ENCODE data around the gene ADAM30. TPM values are rescaled to one million over a fixed set of nuclear protein-coding genes. Genes with fewer than 3 reads are reported as not detected.
"Not testable (repeated sequence)": the region's sequence is repeated elsewhere in the genome, so short reads cannot be mapped to it uniquely, and the experiment has no call there.

Gene ADAM30
- total and polyA plus RNA-seq, 2 experiments from 2014 or later = not detected

DNA sequence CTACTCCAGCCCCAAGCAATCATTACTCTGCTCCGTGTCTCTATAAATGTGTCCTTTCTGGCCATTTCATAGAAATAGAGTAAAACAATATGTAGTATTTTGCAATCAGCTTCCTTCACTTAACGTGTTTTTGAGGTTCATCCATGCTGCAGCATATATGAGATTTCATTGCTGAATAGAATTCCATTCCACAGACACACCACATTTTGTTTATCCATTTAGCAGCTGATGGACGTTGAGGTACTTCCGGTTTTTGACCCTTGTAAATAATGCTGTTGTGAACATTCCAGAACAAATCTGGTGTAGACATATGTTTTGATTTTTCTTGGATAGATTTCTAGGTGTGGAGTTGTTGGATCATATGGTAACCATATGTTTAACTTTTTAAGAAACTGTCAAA is 30.7 kb downstream of the ADAM30 start:
- no peaks in the 10 kb centered on the region for H3K36me3 ChIP-seq
- H3K4me3 ChIP-seq = no peak overlapping the region
- peaks cover 16% of the 10 kb centered on the region for H3K27me3 ChIP-seq
- no peaks in the 10 kb centered on the region for H3K9me3 ChIP-seq (ENCODE audit: low read depth)
- peak in 1 of 2 donors; percentile 33 for DNase-seq (ENCODE audit: low read depth in 1 of 2, low spot score in 1 of 2)
- TF ChIP-seq, protein P1, sequence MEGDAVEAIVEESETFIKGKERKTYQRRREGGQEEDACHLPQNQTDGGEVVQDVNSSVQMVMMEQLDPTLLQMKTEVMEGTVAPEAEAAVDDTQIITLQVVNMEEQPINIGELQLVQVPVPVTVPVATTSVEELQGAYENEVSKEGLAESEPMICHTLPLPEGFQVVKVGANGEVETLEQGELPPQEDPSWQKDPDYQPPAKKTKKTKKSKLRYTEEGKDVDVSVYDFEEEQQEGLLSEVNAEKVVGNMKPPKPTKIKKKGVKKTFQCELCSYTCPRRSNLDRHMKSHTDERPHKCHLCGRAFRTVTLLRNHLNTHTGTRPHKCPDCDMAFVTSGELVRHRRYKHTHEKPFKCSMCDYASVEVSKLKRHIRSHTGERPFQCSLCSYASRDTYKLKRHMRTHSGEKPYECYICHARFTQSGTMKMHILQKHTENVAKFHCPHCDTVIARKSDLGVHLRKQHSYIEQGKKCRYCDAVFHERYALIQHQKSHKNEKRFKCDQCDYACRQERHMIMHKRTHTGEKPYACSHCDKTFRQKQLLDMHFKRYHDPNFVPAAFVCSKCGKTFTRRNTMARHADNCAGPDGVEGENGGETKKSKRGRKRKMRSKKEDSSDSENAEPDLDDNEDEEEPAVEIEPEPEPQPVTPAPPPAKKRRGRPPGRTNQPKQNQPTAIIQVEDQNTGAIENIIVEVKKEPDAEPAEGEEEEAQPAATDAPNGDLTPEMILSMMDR (IDR thresholded peaks at IDR 0.05; ENCODE audit: low read depth, low read length) = no peak
- H3K27ac ChIP-seq = no peak overlapping the region
- H3K4me1 ChIP-seq (ENCODE audit: low read depth) = no peaks in the 10 kb centered on the region

DNA sequence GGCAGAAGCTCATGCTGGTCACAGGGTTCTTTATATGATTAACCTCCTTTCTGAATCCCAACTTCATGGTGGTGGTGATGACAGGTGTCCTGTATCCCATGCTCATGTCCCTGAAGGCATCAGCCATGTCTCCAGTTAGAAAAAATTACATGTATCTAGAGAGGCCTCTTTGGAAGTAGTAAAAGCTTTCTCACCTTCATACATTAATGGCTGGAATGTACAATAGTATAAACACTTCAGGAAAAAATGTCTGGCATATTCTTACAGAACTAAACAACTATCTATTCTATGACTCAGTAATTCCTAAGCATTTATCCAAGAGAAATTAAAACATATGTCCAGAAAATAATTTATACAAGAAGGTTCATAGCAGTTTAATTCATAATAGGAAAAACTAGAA is 34.0 kb downstream of the ADAM30 start:
- Histone ChIP-seq H3K4me3 (no peak overlapping the region), H3K27ac (no peak overlapping the region), H3K36me3 (no peaks in the 10 kb centered on the region), H3K4me1 (ENCODE audit: low read depth) (no peaks in the 10 kb centered on the region), H3K27me3 (peaks cover 16% of the 10 kb centered on the region), H3K9me3 (ENCODE audit: low read depth) (no peaks in the 10 kb centered on the region)
- TF ChIP-seq, protein P1 (IDR thresholded peaks at IDR 0.05; ENCODE audit: low read depth, low read length) = no peak
- no peak for DNase-seq (ENCODE audit: low read depth in 1 of 2, low spot score in 1 of 2)

DNA sequence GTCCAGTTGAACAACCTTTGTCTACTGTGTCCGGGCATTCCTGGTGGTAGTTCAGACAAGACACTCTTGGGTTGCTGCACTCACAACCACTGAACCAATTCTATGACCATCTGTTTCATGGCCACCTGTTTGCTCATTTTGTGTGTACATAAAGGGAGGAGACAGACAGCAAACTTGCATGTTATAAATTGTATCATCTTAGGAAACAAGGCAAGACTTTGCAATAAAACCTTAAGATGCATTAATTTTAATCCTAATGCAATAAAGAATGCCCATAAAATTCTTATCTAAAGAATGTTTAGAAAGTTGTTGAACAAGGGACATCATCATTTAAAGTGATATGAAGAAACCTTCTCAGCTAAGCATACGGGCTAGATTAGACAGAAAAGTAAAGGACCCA is 34.8 kb downstream of the ADAM30 start:
- H3K4me3 ChIP-seq = no peak overlapping the region
- H3K27ac ChIP-seq = no peak overlapping the region
- no peak for DNase-seq (ENCODE audit: low read depth in 1 of 2, low spot score in 1 of 2)
- no peaks in the 10 kb centered on the region for H3K9me3 ChIP-seq (ENCODE audit: low read depth)
- H3K27me3 ChIP-seq = peaks cover 16% of the 10 kb centered on the region
- H3K4me1 ChIP-seq (ENCODE audit: low read depth) = no peaks in the 10 kb centered on the region
- TF ChIP-seq, protein P1 (IDR thresholded peaks at IDR 0.05; ENCODE audit: low read depth, low read length) = no peak
- no peaks in the 10 kb centered on the region for H3K36me3 ChIP-seq

DNA sequence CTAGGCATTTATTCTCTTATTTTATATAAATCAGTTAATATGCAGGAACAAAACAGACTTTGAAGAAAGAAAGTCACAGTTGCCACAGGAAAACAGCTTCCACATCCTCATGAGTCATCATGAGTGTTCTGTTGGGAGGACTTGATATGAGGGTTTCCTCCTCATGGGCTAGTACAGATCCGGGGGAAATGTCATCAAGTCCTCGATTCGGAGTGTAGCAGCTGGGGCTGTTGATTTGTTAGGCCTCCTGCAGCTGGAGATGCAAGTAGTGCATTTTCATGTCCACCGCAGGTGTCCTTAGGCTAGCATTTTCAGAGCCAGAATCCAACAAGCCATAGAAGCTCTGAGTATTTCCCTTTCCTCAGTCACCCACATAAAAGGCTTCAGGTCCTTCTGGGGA is 36.7 kb downstream of the ADAM30 start:
- no peak overlapping the region for H3K27ac ChIP-seq
- H3K36me3 ChIP-seq = no peaks in the 10 kb centered on the region
- peak in 1 of 2 donors; percentile 81 for DNase-seq (ENCODE audit: low read depth in 1 of 2, low spot score in 1 of 2)
- TF ChIP-seq, protein P1 (IDR thresholded peaks at IDR 0.05; ENCODE audit: low read depth, low read length) = no peak
- no peak overlapping the region for H3K4me3 ChIP-seq
- H3K9me3 ChIP-seq (ENCODE audit: low read depth) = no peaks in the 10 kb centered on the region
- H3K4me1 ChIP-seq (ENCODE audit: low read depth) = no peaks in the 10 kb centered on the region
- H3K27me3 ChIP-seq = peaks cover 12% of the 10 kb centered on the region

DNA sequence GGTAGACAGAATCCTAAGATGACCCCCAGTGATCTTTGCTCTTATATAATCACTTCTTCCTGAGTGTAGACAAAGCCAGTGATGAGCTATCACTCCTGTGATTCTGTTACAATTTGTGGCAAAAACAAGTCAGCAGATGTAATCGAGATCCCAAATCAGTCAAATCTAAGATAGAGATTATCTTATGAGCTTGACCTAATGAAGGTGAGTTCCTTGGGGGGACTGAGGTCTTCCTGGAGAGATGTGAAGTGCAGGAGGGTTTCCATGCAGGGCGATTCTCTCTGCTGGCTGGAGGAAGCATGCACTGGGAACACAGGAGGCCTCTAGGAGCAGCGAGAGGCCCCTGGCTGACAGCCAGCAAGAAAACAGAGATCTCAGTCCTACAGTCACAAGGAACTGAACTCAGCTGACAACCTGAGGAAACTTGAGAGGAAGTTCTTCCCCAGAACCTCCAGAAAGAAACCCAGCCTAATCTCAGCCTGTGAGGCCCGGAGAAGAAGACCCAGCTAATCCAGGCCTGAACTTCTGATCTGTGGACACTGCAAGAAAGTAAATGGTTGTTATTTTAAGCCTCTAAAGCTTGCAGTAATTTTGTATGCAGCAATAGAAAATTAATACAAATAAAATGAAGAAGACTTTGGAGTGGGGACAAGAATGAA is 37.6 kb downstream of the ADAM30 start:
- not testable (repeated sequence) for H3K27me3 ChIP-seq; H3K4me3 ChIP-seq; H3K9me3 ChIP-seq (ENCODE audit: low read depth); DNase-seq (ENCODE audit: low read depth in 1 of 2, low spot score in 1 of 2); H3K27ac ChIP-seq; H3K4me1 ChIP-seq (ENCODE audit: low read depth); H3K36me3 ChIP-seq

DNA sequence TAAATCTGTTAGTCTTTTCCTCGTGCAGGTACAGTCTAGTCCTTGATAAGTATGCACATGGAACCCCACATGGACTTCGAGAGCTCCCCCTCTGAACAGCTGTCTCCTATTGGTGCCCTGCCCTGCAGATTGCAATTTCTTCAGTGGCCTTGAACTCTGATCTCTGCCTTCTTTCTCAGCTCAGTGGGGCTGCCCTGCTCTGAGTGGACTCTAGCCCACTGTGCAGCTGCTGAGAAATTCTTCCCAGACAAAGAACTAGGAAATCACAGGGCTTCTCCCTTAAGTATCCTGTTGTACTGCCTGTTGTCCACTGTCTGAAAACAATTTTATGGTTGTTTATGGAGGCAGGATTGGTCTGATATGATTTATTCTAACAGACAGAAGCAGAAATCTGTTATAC is 38.2 kb downstream of the ADAM30 start:
- Histone ChIP-seq H3K27me3 (no peaks in the 10 kb centered on the region), H3K4me1 (ENCODE audit: low read depth) (no peaks in the 10 kb centered on the region), H3K4me3 (no peak overlapping the region), H3K9me3 (ENCODE audit: low read depth) (no peaks in the 10 kb centered on the region), H3K27ac (no peak overlapping the region), H3K36me3 (no peaks in the 10 kb centered on the region)
- DNase-seq (ENCODE audit: low read depth in 1 of 2, low spot score in 1 of 2) = no peak
- TF ChIP-seq, protein P1 (IDR thresholded peaks at IDR 0.05; ENCODE audit: low read depth, low read length) = no peak
